Thoracic aorta (tissue), 2 donors: ENCODE measurements around the gene LRFN5. TPM values are rescaled to one million over a fixed set of nuclear protein-coding genes. Genes with fewer than 3 reads are reported as not detected.

ENCODE experiments used
- ATAC-seq: fragments of 150-250 bp; one replicate; pipeline ENCODE4 v1.8.0; 2017; ENCODE audit warnings: low read depth; ENCODE audit not compliant: insufficient number of reproducible peaks, low FRiP score
- DNase-seq: peaks from one replicate; pipeline ENCODE4 v3.0.0-alpha.2; 2020; ENCODE audit warnings: low spot score
- H3K27ac ChIP-seq, 2 donors: fragments of 200-600 bp; sonication (generic); 1 replicate in 1 of 2; 2 replicates in 1 of 2; pipeline ENCODE4 v1.5.1; 2016; ENCODE audit warnings: mild to moderate bottlenecking in 2 of 2, moderate library complexity in 2 of 2
- H3K27me3 ChIP-seq: fragments of 200-600 bp; sonication (generic); replicated peaks from 2 replicates; pipeline ENCODE4 v1.6.0; 2016; ENCODE audit warnings: mild to moderate bottlenecking; ENCODE audit not compliant: insufficient read depth
- H3K36me3 ChIP-seq: fragments of 200-600 bp; sonication (generic); one replicate; pipeline ENCODE4 v1.5.1; 2016
- H3K4me1 ChIP-seq, 2 donors: fragments of 200-600 bp; sonication (generic); 1 replicate in 1 of 2; 2 replicates in 1 of 2; pipeline versions ENCODE4 v1.5.1 to v1.6.0; 2016; ENCODE audit warnings: low read depth in 2 of 2, mild to moderate bottlenecking in 1 of 2; ENCODE audit not compliant: control insufficient read depth in 1 of 2
- H3K4me3 ChIP-seq: fragments of 200-600 bp; sonication (generic); 2 replicates; pipeline ENCODE4 v1.5.1; 2016; ENCODE audit warnings: mild to moderate bottlenecking
- H3K9me3 ChIP-seq: fragments of 200-600 bp; sonication (generic); 2 replicates; pipeline ENCODE4 v1.5.1; 2016
- total RNA-seq, 2 donors: library from RNA; depleted of rRNA; stranded (reverse); fragments of >200 nt; gene quantifications; one replicate each; pipeline versions ENCODE4 v1.1.0 to v1.2.3, GENCODE V29; 2016
- TF ChIP-seq, protein P1 (sequence below): fragments of 200-600 bp; sonication (generic); IDR thresholded peaks from one replicate; pipeline ENCODE4 v1.5.1; 2019; ENCODE audit warnings: antibody characterized with exemption

LRFN5 gene
- total RNA-seq, 2 donors from 2014 or later, result 0.41 to 4.7 TPM

DNA sequence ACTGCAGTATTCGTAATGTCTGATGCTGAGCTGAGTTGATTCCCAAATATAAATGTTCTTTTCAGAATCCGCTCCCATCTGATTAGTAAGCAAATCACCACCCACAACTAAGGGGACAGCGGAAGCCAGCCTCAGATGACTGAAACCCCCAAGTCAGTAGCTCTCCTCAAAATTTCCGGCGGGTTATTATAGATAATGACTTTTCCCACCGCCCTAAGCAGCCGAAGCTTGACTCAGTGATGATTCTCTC is 469 bp upstream of the LRFN5 start:
- no peak for ATAC-seq
- TF ChIP-seq, protein P1, sequence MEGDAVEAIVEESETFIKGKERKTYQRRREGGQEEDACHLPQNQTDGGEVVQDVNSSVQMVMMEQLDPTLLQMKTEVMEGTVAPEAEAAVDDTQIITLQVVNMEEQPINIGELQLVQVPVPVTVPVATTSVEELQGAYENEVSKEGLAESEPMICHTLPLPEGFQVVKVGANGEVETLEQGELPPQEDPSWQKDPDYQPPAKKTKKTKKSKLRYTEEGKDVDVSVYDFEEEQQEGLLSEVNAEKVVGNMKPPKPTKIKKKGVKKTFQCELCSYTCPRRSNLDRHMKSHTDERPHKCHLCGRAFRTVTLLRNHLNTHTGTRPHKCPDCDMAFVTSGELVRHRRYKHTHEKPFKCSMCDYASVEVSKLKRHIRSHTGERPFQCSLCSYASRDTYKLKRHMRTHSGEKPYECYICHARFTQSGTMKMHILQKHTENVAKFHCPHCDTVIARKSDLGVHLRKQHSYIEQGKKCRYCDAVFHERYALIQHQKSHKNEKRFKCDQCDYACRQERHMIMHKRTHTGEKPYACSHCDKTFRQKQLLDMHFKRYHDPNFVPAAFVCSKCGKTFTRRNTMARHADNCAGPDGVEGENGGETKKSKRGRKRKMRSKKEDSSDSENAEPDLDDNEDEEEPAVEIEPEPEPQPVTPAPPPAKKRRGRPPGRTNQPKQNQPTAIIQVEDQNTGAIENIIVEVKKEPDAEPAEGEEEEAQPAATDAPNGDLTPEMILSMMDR, result no peak
- Histone ChIP-seq H3K27me3 (peaks cover 6% of the 10 kb centered on the region), H3K36me3 (no peaks in the 10 kb centered on the region), H3K27ac (peak overlapping the region in 1 of 2 donors; percentile 0), H3K9me3 (no peaks in the 10 kb centered on the region), H3K4me1 (peaks cover 10 to 40% of the 10 kb centered on the region in 2 donors), H3K4me3 (peak overlapping the region; percentile 71)
- DNase-seq, result no peak

DNA sequence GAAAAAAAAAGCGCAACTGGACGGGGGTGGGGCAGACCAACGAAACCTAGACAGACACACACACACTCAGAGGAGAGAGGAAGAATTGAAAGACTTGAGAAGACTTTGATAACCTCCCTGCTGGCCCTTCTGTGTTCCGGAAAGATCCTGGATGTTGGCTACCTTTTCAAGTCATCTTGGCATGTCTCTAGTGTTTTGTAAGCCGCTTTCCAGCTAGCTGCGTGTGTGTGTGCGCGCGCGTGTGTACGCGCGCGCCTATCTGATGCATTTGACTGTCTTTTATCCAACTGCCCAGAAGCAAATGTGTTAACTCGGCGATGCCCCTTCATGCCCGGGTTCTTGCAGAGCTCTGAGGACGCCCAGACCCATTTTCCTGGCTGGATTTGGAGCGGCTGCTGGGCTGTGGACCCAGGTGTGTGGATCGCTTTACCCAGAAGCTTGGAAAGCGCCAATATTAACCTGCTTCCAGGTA is 664 bp downstream of the LRFN5 start:
- peaks cover 10 to 37% of the 10 kb centered on the region in 2 donors for H3K4me1 ChIP-seq
- H3K4me3 ChIP-seq, result peak overlapping the region; percentile 71
- DNase-seq, result no peak
- TF ChIP-seq, protein P1, result no peak
- H3K27ac ChIP-seq, result no peak overlapping the region
- H3K27me3 ChIP-seq, result peaks cover 6% of the 10 kb centered on the region
- ATAC-seq, result no peak
- H3K36me3 ChIP-seq, result no peaks in the 10 kb centered on the region
- no peaks in the 10 kb centered on the region for H3K9me3 ChIP-seq

DNA sequence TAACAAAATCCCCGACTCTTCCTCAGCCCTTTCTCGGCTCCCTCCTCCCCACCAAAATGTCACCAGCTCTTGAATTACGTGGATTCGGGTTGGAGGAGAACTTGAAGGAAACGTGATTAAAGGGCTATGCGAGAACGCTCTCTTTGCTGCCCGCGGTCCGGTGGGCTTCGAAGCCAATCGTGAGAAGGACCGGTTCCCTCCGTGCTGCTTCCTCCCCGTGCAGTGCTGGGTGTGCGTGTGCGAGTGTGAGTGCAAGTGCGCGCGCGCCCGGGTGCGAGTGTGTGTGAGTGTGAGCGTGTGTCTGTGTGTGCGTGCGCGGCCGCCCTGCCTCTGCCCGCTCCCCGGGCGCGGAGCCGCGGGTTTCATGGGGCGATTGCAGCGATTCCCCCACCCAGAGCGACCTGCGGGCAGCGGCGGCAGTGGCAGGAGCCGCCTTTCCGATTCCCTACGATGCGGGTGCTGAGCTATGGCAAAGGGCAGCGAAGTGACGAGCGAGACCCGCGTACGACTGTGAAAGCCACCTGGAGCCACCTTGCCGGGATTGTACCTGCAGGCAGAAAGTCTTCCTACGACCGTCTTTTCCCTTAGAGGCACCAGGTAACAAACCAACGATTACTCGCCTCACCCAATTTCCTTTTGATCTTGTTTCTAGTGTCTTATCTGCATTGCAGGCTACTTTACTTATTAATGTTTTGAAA is 1.4 kb downstream of the LRFN5 start:
- H3K36me3 ChIP-seq, result no peaks in the 10 kb centered on the region
- no peak for ATAC-seq

DNA sequence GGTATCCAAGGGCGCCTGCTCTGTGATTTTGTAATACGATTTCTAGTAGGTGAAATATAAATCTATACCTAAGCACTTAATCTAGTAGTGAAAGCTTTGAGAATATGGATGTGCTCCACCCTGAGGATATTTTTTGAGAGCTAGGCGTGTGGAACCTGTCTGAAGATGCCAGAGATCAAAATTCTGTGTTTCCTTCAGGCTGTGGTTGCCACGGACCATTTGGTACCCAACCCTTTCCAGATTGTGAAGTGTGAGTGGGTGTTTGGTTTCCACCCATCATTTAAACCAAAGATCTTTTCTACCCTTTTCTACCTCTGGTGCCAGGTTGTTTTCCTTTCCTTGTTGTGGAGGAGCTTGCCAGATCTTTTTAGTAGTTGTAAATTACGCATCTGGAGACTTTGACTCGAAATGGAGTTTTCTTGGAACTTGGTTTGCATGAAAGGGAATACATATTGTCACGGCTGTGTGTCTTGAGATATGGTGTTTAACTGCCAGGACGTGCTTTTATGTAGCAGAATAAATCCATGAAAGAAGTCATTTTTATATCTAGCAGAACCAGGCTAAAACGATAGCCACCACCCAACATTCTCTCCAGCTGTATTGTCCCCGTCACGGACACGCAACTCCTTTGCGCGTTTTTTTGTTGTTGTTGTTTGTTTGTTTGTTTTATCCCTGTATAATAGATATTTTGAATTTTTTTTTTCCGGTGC is 2.2 kb downstream of the LRFN5 start:
- no peak for DNase-seq
- Histone ChIP-seq H3K4me1 (peaks cover 10 to 31% of the 10 kb centered on the region in 2 donors), H3K27ac (no peak overlapping the region), H3K9me3 (no peaks in the 10 kb centered on the region), H3K36me3 (no peaks in the 10 kb centered on the region), H3K4me3 (peak overlapping the region; percentile 71), H3K27me3 (peaks cover 6% of the 10 kb centered on the region)
- TF ChIP-seq, protein P1, result no peak
- ATAC-seq, result no peak

More for the DNA sequence above, 1.4 kb downstream of the LRFN5 start:
- TF ChIP-seq, protein P1, result no peak
- H3K27me3 ChIP-seq, result peaks cover 6% of the 10 kb centered on the region
- H3K4me1 ChIP-seq, result peaks cover 10 to 35% of the 10 kb centered on the region in 2 donors
- H3K4me3 ChIP-seq, result peak overlapping the region; percentile 71
- H3K27ac ChIP-seq, result no peak overlapping the region
- no peaks in the 10 kb centered on the region for H3K9me3 ChIP-seq
- no peak for DNase-seq

DNA sequence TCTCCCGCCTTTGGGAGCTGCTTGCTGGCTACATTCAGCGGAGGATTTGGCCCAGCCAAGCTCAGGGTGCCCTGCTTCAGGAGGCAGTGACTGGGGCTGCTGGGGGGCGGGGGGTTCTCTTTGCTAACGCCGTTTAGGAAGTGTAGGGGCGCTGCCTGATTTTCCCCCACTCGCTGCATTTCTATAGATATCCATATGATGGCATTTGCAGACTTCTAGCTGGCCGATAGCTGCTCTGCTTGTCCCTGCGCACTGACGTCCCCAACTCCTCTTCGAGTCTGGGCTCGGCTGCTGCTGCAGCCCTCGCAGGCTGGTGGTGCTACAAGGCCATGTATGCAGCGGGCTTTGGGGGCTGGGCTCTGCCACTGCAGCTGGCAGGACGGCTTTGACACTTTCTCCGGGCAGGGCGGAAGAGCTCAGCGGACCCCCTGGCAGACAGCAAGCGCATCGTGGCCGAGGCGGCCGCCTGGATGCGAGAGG is 3.1 kb downstream of the LRFN5 start:
- Histone ChIP-seq H3K9me3 (no peaks in the 10 kb centered on the region), H3K36me3 (no peaks in the 10 kb centered on the region), H3K27ac (no peak overlapping the region), H3K4me3 (peak overlapping the region; percentile 48), H3K27me3 (peaks cover 6% of the 10 kb centered on the region), H3K4me1 (peaks cover 10 to 31% of the 10 kb centered on the region in 2 donors)
- no peak for ATAC-seq
- no peak for DNase-seq
- TF ChIP-seq, protein P1, result no peak
